ENCODE results near the gene GOT1.
A peak's percentile ranks its signal among the peaks of the same experiment; 100 is the strongest.

GOT1 gene

DNA sequence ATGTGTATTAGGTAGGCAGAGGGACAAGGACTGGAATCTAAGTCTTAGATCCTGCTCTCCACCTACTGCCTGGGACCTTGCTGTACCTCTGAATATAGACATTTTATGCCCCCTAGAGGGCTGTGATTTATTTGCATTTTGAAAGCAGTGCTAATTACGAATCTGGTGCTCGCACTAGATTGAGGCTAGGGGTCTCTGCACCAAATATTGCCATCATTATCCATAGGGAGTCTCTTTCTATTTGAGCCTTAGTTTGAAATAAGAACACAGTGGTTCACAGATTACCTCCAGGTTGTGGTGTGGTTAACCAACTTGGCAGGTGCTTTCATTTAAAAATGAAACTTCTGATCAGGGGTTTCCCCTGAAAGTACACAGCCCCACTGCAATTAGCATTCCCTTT lies 59.4 kb downstream of the GOT1 start:
- H3K4me3 Mint-ChIP-seq: peak overlapping the region; percentile 56
- ATAC-seq (ENCODE audit: low read depth) (peak; percentile 64), DNase-seq (ENCODE audit: low spot score in 2 of 2) (no peak)
- H3K27ac Mint-ChIP-seq: no peak overlapping the region
- H3K9me3 Mint-ChIP-seq: no peaks in the 10 kb centered on the region
- peaks cover 9% of the 10 kb centered on the region for H3K27me3 Mint-ChIP-seq
- H3K4me1 Mint-ChIP-seq: peaks cover 5% of the 10 kb centered on the region
- no peaks in the 10 kb centered on the region for H3K36me3 Mint-ChIP-seq

DNA sequence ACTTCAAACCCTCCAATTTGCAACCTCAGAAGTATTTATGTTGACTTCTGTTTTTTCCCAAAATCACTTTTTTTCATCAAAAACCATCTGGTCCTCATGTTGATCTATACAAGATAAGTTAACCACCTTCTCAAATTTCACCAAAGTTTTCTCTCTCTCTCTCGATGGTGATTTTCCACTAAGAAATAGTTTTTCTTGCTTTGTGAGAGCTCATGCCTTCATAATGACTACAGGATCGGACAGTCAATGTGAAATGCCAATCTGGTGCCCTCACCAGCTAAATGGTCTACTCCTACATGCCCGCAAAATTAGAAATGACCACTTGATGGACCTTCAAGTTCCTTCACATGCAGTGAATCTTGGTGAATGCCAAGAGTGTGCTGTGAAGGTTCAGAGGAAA lies 60.9 kb downstream of the GOT1 start:
- DNase-seq (ENCODE audit: low spot score in 2 of 2): no peak
- no peak overlapping the region for H3K4me3 Mint-ChIP-seq
- no peaks in the 10 kb centered on the region for H3K9me3 Mint-ChIP-seq
- H3K36me3 Mint-ChIP-seq: no peaks in the 10 kb centered on the region
- no peak overlapping the region for H3K27ac Mint-ChIP-seq
- peaks cover 8% of the 10 kb centered on the region for H3K27me3 Mint-ChIP-seq
- no peak for ATAC-seq (ENCODE audit: low read depth)
- H3K4me1 Mint-ChIP-seq: peaks cover 5% of the 10 kb centered on the region

DNA sequence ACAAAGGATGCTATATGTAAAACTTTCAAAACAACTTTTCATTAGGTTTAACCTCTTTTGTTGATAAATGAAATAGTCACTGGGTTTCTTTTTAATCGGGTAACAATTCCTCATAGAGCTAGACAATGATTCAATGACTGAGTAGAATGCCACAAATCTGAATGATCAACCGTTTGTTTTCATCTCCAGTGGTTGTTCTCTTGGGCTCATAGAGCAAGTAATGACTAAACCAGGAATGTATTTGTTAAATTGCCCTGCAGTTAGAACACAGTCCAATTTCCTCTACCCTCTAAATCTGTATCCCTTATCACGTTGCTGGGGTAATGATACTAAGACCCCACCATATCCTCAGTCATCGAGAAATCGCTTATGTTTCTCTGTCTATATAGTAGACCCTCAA lies 61.3 kb downstream of the GOT1 start:
- DNase-seq (ENCODE audit: low spot score in 2 of 2): no peak
- H3K36me3 Mint-ChIP-seq: no peaks in the 10 kb centered on the region
- ATAC-seq (ENCODE audit: low read depth): no peak
- H3K9me3 Mint-ChIP-seq: no peaks in the 10 kb centered on the region
- H3K4me3 Mint-ChIP-seq: no peak overlapping the region
- H3K27ac Mint-ChIP-seq: no peak overlapping the region
- peaks cover 5% of the 10 kb centered on the region for H3K4me1 Mint-ChIP-seq
- peaks cover 8% of the 10 kb centered on the region for H3K27me3 Mint-ChIP-seq

DNA sequence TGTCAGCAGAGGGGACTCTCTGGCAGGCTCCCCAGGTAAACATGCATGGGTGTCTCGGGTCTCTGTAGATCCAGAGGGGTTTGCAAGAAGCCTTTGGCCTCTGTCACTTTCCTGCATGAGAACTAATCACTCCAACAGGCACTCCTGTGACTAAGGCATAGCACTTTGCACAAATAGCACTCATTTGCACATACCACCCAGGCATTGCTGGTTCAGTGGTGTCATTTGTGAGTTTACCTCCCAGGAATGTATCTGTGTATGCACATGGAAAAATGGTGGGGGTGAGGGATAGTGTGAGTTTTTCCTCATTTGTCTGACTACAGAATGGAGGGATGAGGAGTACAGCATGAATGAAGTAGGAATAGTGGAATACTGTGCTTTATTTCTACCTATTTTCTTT lies 61.8 kb downstream of the GOT1 start:
- Mint-ChIP-seq H3K9me3 (no peaks in the 10 kb centered on the region), H3K27me3 (peaks cover 8% of the 10 kb centered on the region)
- DNase-seq (ENCODE audit: low spot score in 2 of 2): no peak

DNA sequence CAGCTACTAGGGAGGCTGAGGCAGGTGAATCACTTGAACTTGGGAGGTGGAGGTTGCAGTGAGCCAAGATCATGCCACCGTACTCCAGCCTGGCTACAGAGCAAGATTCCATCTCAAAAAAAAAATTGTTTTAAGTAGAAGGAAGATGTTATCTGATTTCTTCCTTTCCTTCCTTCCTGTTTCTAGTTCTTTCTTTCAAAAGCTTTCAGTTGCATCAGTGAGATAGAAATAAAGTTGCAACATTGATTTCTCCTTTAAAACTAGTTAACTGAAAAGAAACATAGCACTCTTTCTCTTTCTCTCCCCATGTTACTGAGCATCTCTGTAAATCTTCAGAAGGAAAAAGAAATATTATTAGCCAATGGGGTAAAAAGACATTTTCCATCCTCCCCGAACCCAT lies 63.8 kb downstream of the GOT1 start:
- H3K9me3 Mint-ChIP-seq: no peaks in the 10 kb centered on the region
- DNase-seq (ENCODE audit: low spot score in 2 of 2) (no peak), ATAC-seq (ENCODE audit: low read depth) (no peak)
- no peak overlapping the region for H3K27ac Mint-ChIP-seq
- peaks cover 9% of the 10 kb centered on the region for H3K27me3 Mint-ChIP-seq
- H3K36me3 Mint-ChIP-seq: no peaks in the 10 kb centered on the region
- no peak overlapping the region for H3K4me3 Mint-ChIP-seq
- peaks cover 3% of the 10 kb centered on the region for H3K4me1 Mint-ChIP-seq

More for the DNA sequence above, 61.8 kb downstream of the GOT1 start:
- Mint-ChIP-seq H3K36me3 (no peaks in the 10 kb centered on the region), H3K4me1 (peaks cover 5% of the 10 kb centered on the region), H3K27ac (no peak overlapping the region), H3K4me3 (no peak overlapping the region)
- no peak for ATAC-seq (ENCODE audit: low read depth)

DNA sequence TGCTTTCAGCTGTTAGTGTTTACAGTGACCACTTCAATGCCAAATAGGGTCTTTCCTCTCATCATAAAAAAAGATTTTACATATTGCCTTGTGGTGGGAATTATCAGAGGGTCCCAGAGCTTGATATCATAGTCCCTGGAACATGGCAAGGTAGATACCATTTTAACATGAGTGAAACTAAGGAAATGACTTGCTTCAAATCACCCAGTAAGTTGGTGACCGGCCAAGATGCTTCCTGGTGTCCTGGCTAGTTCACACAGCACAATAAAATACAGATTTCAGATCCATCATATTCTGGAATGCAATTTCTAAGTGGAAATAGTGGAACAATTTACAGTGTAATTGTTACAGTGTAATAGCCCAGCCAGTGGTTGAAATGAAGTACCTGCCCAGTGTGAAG lies 64.7 kb downstream of the GOT1 start:
- Mint-ChIP-seq H3K9me3 (no peaks in the 10 kb centered on the region), H3K27me3 (peaks cover 9% of the 10 kb centered on the region), H3K4me3 (no peak overlapping the region), H3K4me1 (no peaks in the 10 kb centered on the region), H3K36me3 (no peaks in the 10 kb centered on the region), H3K27ac (no peak overlapping the region)
- ATAC-seq (ENCODE audit: low read depth): no peak
- no peak for DNase-seq (ENCODE audit: low spot score in 2 of 2)

DNA sequence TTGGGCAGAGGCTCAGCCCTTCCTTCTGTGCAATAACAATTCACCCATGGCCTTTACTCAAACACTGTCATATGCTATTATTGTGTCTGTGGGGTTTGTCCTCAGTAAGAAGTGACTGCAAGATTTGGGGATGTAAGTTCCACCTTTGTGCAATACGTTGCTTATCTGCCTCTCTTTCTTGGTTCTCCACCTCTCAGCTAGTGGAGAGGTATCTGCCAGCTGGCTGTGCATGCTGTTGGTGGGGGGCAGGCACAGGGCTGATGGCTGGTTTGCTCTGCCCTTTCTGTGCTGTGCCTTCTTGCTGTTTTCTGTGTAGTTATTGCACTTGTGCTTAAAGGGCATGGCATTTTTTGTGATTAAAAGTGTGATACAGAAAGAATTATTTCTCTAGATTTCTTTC lies 65.1 kb downstream of the GOT1 start:
- no peak overlapping the region for H3K4me3 Mint-ChIP-seq
- no peak overlapping the region for H3K27ac Mint-ChIP-seq
- H3K36me3 Mint-ChIP-seq: no peaks in the 10 kb centered on the region
- no peaks in the 10 kb centered on the region for H3K4me1 Mint-ChIP-seq
- H3K27me3 Mint-ChIP-seq: peaks cover 9% of the 10 kb centered on the region
- ATAC-seq (ENCODE audit: low read depth): no peak
- H3K9me3 Mint-ChIP-seq: no peaks in the 10 kb centered on the region
- DNase-seq (ENCODE audit: low spot score in 2 of 2): no peak

DNA sequence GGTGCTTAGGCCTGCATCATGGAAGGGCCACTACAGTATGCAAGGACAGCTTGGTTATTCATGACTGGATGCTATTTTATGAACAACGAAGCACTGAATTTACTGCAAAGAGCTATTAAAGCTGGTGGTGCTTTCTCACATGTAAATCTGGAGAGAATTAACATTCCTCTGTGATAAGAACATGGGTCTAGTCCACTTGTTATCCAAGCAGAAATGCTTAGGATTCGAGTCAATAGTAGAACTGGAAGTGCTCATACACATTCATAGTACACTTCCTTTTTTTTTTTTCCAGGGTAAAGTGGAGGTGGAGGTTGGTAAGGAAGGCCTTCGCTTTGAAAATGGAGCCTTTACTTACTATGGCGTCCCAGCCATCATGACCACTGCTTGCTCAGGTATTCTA lies 66.3 kb downstream of the GOT1 start:
- Mint-ChIP-seq H3K9me3 (no peaks in the 10 kb centered on the region), H3K27ac (no peak overlapping the region), H3K4me3 (no peak overlapping the region), H3K27me3 (peaks cover 3% of the 10 kb centered on the region), H3K36me3 (no peaks in the 10 kb centered on the region), H3K4me1 (no peaks in the 10 kb centered on the region)
- no peak for ATAC-seq (ENCODE audit: low read depth)
- DNase-seq (ENCODE audit: low spot score in 2 of 2): no peak

DNA sequence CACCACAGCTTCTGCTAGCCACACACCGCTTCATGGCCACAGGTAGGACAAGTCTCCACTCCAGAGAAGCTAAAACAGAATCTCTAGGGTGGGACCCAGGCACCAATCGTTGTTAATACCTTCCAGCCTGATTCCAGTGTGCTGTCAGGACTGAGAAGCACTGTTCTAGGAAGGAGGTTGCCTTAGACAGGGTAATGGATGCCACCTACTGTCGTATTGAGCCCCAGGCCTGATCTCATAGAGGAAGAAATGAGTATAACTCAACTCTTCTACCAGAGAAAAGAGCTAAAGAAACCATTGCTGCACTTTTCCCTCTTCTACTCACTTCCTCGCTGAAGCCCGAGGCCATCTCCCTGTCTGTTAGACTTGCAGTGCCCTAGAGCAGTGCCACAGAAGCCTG lies 69.5 kb downstream of the GOT1 start:
- Mint-ChIP-seq H3K27me3 (peaks cover 6% of the 10 kb centered on the region), H3K27ac (no peak overlapping the region), H3K4me1 (no peaks in the 10 kb centered on the region), H3K9me3 (no peaks in the 10 kb centered on the region), H3K4me3 (no peak overlapping the region), H3K36me3 (no peaks in the 10 kb centered on the region)
- DNase-seq (ENCODE audit: low spot score in 2 of 2) (no peak), ATAC-seq (ENCODE audit: low read depth) (no peak)

DNA sequence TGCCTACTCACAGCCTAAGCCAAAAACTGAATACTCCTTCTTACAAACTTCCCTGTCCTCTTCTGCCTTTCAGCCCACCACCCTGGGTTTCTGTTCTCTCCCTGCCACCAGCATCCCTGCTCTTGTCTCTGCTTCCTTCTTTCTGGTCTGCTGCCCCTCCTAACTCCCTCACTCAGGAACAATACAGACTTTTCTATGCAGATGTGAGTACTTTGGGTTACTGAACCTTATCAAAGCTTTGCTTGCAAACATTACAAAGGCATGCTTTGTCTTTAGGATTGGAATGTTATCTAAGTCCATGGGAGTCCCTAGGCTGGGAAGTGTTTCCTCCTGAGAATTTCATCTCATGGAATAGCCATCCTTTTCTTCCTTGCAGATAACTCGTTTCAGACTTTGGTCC lies 72.3 kb downstream of the GOT1 start:
- DNase-seq (ENCODE audit: low spot score in 2 of 2) (no peak), ATAC-seq (ENCODE audit: low read depth) (no peak)
- Mint-ChIP-seq H3K4me3 (no peak overlapping the region), H3K27ac (no peak overlapping the region), H3K9me3 (no peaks in the 10 kb centered on the region), H3K36me3 (no peaks in the 10 kb centered on the region), H3K4me1 (no peaks in the 10 kb centered on the region), H3K27me3 (peaks cover 14% of the 10 kb centered on the region)

DNA sequence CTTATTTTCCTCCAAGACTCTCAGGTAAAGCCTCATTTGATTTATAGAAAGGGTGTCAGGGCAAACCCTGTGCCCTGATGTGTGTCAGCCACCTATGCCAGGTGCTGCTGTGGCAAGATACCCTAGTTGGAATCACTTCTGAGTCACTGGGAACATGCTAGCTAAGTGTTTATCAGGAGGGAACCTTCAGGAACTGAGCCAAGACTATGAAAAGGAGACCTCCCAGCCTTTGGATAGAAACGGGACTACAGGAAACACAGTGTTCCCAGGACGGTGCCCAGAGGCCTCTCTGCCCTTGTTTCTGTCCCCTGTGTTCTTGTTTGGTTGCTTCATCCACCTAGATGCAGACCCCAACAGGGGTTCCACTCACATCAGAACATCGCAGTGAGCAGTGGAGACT lies 72.7 kb downstream of the GOT1 start:
- ATAC-seq (ENCODE audit: low read depth) (no peak), DNase-seq (ENCODE audit: low spot score in 2 of 2) (no peak)
- Mint-ChIP-seq H3K4me3 (no peak overlapping the region), H3K4me1 (no peaks in the 10 kb centered on the region), H3K27me3 (peaks cover 13% of the 10 kb centered on the region), H3K27ac (no peak overlapping the region), H3K9me3 (no peaks in the 10 kb centered on the region), H3K36me3 (no peaks in the 10 kb centered on the region)

DNA sequence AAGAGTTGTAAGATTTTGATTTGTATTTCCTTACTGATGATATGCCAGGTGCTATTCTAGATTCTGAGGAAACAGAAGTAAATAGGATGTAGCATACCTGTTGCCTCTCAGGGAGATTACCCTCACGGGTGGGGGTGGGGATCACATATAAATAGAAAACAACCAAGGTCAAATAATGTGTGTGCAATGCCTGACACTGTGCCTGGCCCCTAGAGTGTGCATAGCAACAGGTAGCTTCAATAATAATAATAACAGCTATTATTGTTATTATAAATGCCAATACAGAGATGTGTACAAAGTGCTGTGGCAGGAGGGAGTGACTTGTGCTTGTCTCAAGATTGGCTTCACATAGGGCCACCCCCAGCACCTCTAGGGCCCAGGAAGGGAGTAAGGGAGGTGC lies 77.2 kb downstream of the GOT1 start:
- no peaks in the 10 kb centered on the region for H3K36me3 Mint-ChIP-seq
- ATAC-seq (ENCODE audit: low read depth): no peak

DNA sequence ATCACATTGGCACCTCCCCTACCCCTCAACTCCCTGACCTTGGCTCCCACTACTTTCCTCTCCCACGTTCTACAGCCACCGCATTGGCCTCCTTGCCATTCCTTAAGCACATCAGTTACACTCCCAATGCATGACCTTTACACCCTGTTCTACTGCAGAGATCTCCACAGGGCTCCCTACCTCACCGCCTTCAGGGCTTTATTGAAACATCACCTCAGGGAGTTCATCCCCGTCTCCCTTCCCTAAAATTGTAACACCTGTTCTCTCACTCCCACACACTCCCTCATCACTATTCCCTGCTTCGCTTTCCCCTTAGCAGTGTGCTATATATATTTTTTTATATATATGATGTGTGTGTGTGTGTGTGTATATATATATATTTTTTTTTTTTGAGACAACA lies 82.8 kb downstream of the GOT1 start:
- Mint-ChIP-seq H3K27ac (no peak overlapping the region), H3K9me3 (no peaks in the 10 kb centered on the region), H3K36me3 (no peaks in the 10 kb centered on the region), H3K4me1 (no peaks in the 10 kb centered on the region), H3K27me3 (peaks cover 13% of the 10 kb centered on the region), H3K4me3 (no peak overlapping the region)
- ATAC-seq (ENCODE audit: low read depth) (no peak), DNase-seq (ENCODE audit: low spot score in 2 of 2) (no peak)

More for the DNA sequence above, 77.2 kb downstream of the GOT1 start:
- H3K4me3 Mint-ChIP-seq: no peak overlapping the region
- H3K27me3 Mint-ChIP-seq: peaks cover 16% of the 10 kb centered on the region
- no peaks in the 10 kb centered on the region for H3K9me3 Mint-ChIP-seq
- H3K27ac Mint-ChIP-seq: no peak overlapping the region
- DNase-seq (ENCODE audit: low spot score in 2 of 2): no peak
- no peaks in the 10 kb centered on the region for H3K4me1 Mint-ChIP-seq

All from memory B cell (primary cell).